Suprapubic skin (tissue), 4 donors: ENCODE measurements around the gene RPS6KA2. TPM values are rescaled to one million over a fixed set of nuclear protein-coding genes. Genes with fewer than 3 reads are reported as not detected.

Experiments used
- DNase-seq, 2 donors: peaks; one replicate each; pipeline ENCODE4 v3.0.0-alpha.2; 2019; ENCODE audit warnings: low spot score in 2 of 2
- H3K27ac ChIP-seq: fragments of 200-600 bp; sonication (generic); one replicate; pipeline ENCODE4 v1.5.1; 2019
- H3K27me3 ChIP-seq: fragments of 200-600 bp; sonication (generic); one replicate; pipeline ENCODE4 v1.5.1; 2019
- H3K36me3 ChIP-seq: fragments of 200-600 bp; sonication (generic); one replicate; pipeline ENCODE4 v1.5.1; 2019
- H3K4me1 ChIP-seq: fragments of 200-600 bp; sonication (generic); one replicate; pipeline ENCODE4 v1.5.1; 2019
- H3K4me3 ChIP-seq: fragments of 200-600 bp; sonication (generic); one replicate; pipeline ENCODE4 v1.5.1; 2019; ENCODE audit warnings: mild to moderate bottlenecking
- H3K9me3 ChIP-seq: fragments of 200-600 bp; sonication (generic); one replicate; pipeline ENCODE4 v1.5.1; 2019
- EP300 ChIP-seq: sonication (generic); formaldehyde crosslinking; IDR thresholded peaks from one replicate; pipeline ENCODE4 v1.6.1; 2017; ENCODE audit warnings: antibody characterized with exemption
- POLR2A ChIP-seq, 2 donors: fragments of 450-650 bp; IDR thresholded peaks; one replicate each; pipeline ENCODE4 v1.6.1; 2017; ENCODE audit warnings: antibody characterized with exemption in 2 of 2, mild to moderate bottlenecking in 2 of 2, moderate library complexity in 2 of 2
- POLR2AphosphoS5 ChIP-seq, 3 donors: sonication (generic); formaldehyde crosslinking; IDR thresholded peaks; one replicate each; pipeline ENCODE4 v1.6.1; 2017; ENCODE audit warnings: antibody characterized with exemption in 3 of 3
- WGBS: methylation state at CpG from one replicate; pipeline ENCODE4 v1.1.5; 2018; 5-methylcytosine and 5-hydroxymethylcytosine counted together
- total RNA-seq, 4 donors: library from RNA; depleted of rRNA; stranded (reverse); fragments of >200 nt; gene quantifications; one replicate each; pipeline ENCODE4 v1.1.0, GENCODE V29; 2016
- TF ChIP-seq, protein P1 (sequence below), 2 donors: fragments of 200-600 bp in 1 of 2; fragments of 450-650 bp in 1 of 2; sonication (generic) in 1 of 2; IDR thresholded peaks; one replicate each; pipeline ENCODE4 v1.5.1; 2016 to 2019; ENCODE audit warnings: antibody characterized with exemption in 2 of 2, mild to moderate bottlenecking in 1 of 2, moderate library complexity in 1 of 2

Gene RPS6KA2
- total RNA-seq, 4 donors from 2014 or later, result 24.2 to 38.5 (median 32.3) TPM

DNA sequence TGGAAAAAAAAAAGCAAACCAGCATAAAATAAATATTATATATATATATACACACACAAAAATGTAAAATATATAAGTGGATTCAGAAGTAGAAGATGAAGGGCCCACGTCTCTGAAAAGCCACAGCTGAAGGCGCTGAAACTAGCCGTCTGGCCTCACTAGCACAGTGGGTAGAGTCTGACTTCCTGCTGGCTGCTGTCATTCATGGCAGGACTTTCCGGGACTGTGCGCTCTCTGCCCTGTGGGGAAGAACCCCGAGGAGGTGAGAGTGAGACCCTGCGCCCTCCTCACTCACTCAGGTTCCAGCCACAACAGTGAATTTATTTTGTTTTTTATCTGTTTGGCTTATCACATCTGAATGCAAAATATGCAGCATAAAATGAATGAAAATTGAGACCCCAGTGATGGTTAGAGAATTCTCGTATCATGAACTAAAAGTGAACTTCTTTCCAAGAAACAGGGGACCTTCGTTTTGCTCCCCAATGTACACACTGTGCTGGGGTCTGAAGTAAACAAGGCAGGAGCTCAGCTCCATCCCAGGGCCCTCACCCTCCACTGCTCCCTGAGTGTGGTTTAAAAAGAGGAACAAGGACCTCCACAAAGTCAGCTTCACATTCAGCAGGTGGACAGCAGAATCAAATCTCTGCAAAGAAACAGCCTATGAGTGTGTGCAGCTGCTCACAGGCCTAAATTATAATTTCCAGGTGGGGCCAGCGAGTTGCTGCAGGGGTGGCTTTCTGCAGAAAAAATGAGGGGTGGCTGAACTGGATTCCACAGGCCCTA is 39.2 kb downstream of the RPS6KA2 start:
- H3K4me1 ChIP-seq, result peaks cover 4% of the 10 kb centered on the region
- TF ChIP-seq, protein P1, sequence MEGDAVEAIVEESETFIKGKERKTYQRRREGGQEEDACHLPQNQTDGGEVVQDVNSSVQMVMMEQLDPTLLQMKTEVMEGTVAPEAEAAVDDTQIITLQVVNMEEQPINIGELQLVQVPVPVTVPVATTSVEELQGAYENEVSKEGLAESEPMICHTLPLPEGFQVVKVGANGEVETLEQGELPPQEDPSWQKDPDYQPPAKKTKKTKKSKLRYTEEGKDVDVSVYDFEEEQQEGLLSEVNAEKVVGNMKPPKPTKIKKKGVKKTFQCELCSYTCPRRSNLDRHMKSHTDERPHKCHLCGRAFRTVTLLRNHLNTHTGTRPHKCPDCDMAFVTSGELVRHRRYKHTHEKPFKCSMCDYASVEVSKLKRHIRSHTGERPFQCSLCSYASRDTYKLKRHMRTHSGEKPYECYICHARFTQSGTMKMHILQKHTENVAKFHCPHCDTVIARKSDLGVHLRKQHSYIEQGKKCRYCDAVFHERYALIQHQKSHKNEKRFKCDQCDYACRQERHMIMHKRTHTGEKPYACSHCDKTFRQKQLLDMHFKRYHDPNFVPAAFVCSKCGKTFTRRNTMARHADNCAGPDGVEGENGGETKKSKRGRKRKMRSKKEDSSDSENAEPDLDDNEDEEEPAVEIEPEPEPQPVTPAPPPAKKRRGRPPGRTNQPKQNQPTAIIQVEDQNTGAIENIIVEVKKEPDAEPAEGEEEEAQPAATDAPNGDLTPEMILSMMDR (IDR thresholded peaks at IDR 0.05), result no peak
- no peak for TF ChIP-seq POLR2AphosphoS5 (IDR thresholded peaks at IDR 0.05)
- TF ChIP-seq EP300, result no peak
- no peak for TF ChIP-seq POLR2A (IDR thresholded peaks at IDR 0.05)
- no peak overlapping the region for H3K27ac ChIP-seq
- no peaks in the 10 kb centered on the region for H3K36me3 ChIP-seq
- H3K9me3 ChIP-seq, result no peaks in the 10 kb centered on the region
- WGBS, result 71% methylated on average over 10 of the region's 10 CpGs
- no peaks in the 10 kb centered on the region for H3K27me3 ChIP-seq
- no peak overlapping the region for H3K4me3 ChIP-seq
- no peak for DNase-seq

DNA sequence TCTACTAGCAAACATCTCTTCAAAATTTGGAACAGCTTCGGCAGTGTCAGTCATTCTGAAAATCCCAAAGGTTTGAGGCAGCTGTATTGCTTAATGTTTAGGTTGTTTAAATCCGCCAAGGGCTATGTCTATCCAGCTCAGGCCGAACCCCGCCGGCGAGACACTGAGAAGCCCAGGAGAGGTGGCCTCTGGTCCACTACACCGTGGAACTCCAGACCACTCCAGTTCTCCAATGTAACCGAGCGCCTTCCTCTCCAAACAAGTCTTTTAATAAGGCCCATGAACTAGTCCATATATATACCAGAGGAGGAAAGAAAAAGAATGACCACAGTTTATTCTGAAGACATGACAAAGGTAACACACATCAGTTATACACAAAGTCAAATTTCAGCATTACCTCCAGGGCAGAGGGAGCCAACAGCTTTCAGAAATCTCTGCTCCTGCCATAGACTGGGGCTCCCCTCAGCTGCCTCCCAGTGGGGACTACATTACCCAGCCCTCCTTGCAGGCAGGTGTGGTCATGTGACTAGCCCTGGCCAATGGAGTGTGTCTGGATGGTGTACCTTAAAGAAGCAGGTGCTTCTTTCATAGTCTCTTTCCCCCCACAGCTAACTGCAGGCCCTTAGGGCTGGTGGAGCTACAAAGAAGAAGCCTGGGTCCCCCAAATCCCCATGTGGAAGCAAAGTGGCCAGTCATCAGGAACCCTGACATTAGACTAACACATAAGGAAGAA is 40.5 kb downstream of the RPS6KA2 start, which contains the start of gene RAMACL:
TSS of gene RAMACL (minus strand) at position 255 of the 733 bp plus-strand sequence. CDS start at position 54, 201 bp downstream.
- H3K4me1 ChIP-seq, result peaks cover 4% of the 10 kb centered on the region
- DNase-seq, result no peak
- no peaks in the 10 kb centered on the region for H3K36me3 ChIP-seq
- no peaks in the 10 kb centered on the region for H3K27me3 ChIP-seq
- WGBS, result 97% methylated on average over 9 of the region's 9 CpGs
- TF ChIP-seq EP300 (no peak), POLR2A (IDR thresholded peaks at IDR 0.05) (no peak), POLR2AphosphoS5 (IDR thresholded peaks at IDR 0.05) (no peak)
- TF ChIP-seq, protein P1 (IDR thresholded peaks at IDR 0.05), result no peak
- no peak within 1 kb of the TSS for H3K4me3 ChIP-seq
- H3K9me3 ChIP-seq, result no peaks in the 10 kb centered on the region
- H3K27ac ChIP-seq, result no peak within 1 kb of the TSS

DNA sequence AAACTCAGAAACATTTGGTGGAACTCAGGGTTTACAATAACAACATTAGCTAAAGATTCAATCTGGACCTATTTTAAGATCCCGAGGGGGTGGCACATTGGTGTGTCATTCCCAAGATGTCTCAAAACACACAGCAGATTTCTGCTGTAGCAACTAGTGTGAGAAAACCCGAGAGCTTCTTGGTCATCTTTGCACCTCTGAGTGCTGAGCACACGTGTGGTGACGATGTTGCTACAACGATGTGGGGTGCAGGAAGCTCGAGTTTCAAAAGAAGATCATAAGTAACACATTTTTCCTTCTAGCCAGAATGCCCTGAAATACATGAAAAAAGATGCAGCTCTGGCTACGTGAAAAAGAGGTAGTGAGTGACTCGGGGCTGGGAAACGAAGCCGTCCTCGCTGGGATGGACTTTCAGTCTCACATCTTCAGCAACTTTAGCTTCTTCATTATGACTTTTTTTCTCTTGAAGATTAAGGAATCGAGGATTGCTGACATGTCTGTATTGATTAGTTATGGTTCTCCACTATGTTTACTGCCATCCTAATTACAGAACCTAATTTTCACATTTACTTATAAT is 42.1 kb downstream of the RPS6KA2 start:
- no peak for DNase-seq
- 84% methylated on average over 12 of the region's 12 CpGs for WGBS
- Histone ChIP-seq H3K4me1 (peaks cover 4% of the 10 kb centered on the region), H3K36me3 (no peaks in the 10 kb centered on the region), H3K27ac (no peak overlapping the region), H3K27me3 (no peaks in the 10 kb centered on the region), H3K4me3 (no peak overlapping the region), H3K9me3 (no peaks in the 10 kb centered on the region)
- no peak for TF ChIP-seq EP300
- TF ChIP-seq, protein P1 (IDR thresholded peaks at IDR 0.05), result no peak
- no peak for TF ChIP-seq POLR2AphosphoS5 (IDR thresholded peaks at IDR 0.05)
- no peak for TF ChIP-seq POLR2A (IDR thresholded peaks at IDR 0.05)

DNA sequence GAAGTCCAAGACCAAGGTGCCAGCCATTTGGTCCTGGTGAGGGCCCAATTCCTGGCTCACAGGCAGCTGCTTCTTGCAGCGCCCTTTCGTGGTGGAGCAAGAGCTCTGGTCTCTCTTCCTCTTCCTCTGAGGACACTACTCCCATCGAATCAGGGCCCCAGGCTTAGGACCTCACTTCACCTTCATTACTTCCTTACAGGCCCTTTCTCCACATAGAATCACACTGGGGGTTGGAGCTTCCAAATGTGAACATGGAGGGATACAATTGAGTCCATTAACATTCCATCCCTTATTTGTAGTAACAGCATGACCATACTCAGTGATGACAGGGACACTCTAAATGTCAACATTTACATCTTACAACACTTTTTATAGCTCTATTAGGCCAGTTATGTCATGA is 42.9 kb downstream of the RPS6KA2 start:
- H3K4me3 ChIP-seq, result no peak overlapping the region
- DNase-seq, result no peak
- H3K4me1 ChIP-seq, result peaks cover 4% of the 10 kb centered on the region
- TF ChIP-seq, protein P1 (IDR thresholded peaks at IDR 0.05), result no peak
- no peak for TF ChIP-seq POLR2AphosphoS5 (IDR thresholded peaks at IDR 0.05)
- no peak for TF ChIP-seq POLR2A (IDR thresholded peaks at IDR 0.05)
- no peak for TF ChIP-seq EP300
- no peak overlapping the region for H3K27ac ChIP-seq
- H3K9me3 ChIP-seq, result no peaks in the 10 kb centered on the region
- H3K36me3 ChIP-seq, result no peaks in the 10 kb centered on the region
- H3K27me3 ChIP-seq, result no peaks in the 10 kb centered on the region
- WGBS, result 81% methylated on average over 3 of the region's 3 CpGs
